Measurements from ENCODE around the gene ESRRG.

The ESRRG gene

GRCh38 chr1:216553766-216554165, 169.5 kb downstream of the ESRRG start:
- TF ChIP-seq ISL1 (CRISPR knock-in tag; IDR thresholded peaks at IDR 0.05) = no peak
- no peak for TF ChIP-seq ZFP30 (CRISPR knock-in tag; IDR thresholded peaks at IDR 0.05)
- TF ChIP-seq BACH2 (CRISPR knock-in tag; IDR thresholded peaks at IDR 0.05; ENCODE audit: borderline replicate concordance) = no peak
- TF ChIP-seq ZC3H10 (CRISPR knock-in tag; IDR thresholded peaks at IDR 0.05) = no peak

GRCh38 chr1:216553040-216553439, 170.2 kb downstream of the ESRRG start:
- ATAC-seq = no peak
- TF ChIP-seq BACH2 (CRISPR knock-in tag; IDR thresholded peaks at IDR 0.05; ENCODE audit: borderline replicate concordance) = no peak
- no peak for TF ChIP-seq POU6F1 (CRISPR knock-in tag; IDR thresholded peaks at IDR 0.05; ENCODE audit: borderline replicate concordance, low read depth)
- no peak for TF ChIP-seq SNAI2 (CRISPR knock-in tag; IDR thresholded peaks at IDR 0.05)
- no peak for TF ChIP-seq ISL1 (CRISPR knock-in tag; IDR thresholded peaks at IDR 0.05)
- TF ChIP-seq ARNTL (CRISPR knock-in tag; IDR thresholded peaks at IDR 0.05; ENCODE audit: borderline replicate concordance, low read depth) = no peak
- TF ChIP-seq ZNF8 (CRISPR knock-in tag; IDR thresholded peaks at IDR 0.05) = no peak
- no peak for TF ChIP-seq GLIS3 (CRISPR knock-in tag; IDR thresholded peaks at IDR 0.05)
- no peak for TF ChIP-seq OSR1 (CRISPR knock-in tag; IDR thresholded peaks at IDR 0.05)
- TF ChIP-seq ZFP30 (CRISPR knock-in tag; IDR thresholded peaks at IDR 0.05) = no peak
- TF ChIP-seq ESRRG (CRISPR knock-in tag; IDR thresholded peaks at IDR 0.05) = no peak
- no peak for TF ChIP-seq TOX (CRISPR knock-in tag; IDR thresholded peaks at IDR 0.05; ENCODE audit: borderline replicate concordance)
- no peak for TF ChIP-seq PATZ1 (CRISPR knock-in tag; IDR thresholded peaks at IDR 0.05; ENCODE audit: borderline replicate concordance)
- TF ChIP-seq PPARA (CRISPR knock-in tag; IDR thresholded peaks at IDR 0.05; ENCODE audit: borderline replicate concordance) = no peak
- no peak for TF ChIP-seq CREB5 (CRISPR knock-in tag; IDR thresholded peaks at IDR 0.05; ENCODE audit: low read depth)
- TF ChIP-seq ZC3H10 (CRISPR knock-in tag; IDR thresholded peaks at IDR 0.05) = no peak
- no peak for TF ChIP-seq RARB (CRISPR knock-in tag; IDR thresholded peaks at IDR 0.05)
- no peak for TF ChIP-seq CSRNP3 (CRISPR knock-in tag; IDR thresholded peaks at IDR 0.05)
- no peak for TF ChIP-seq ZNF70 (CRISPR knock-in tag; IDR thresholded peaks at IDR 0.05)
- no peak for TF ChIP-seq TSHZ2 (CRISPR knock-in tag; IDR thresholded peaks at IDR 0.05)
- no peak for TF ChIP-seq ZFP3 (CRISPR knock-in tag; IDR thresholded peaks at IDR 0.05)

More at GRCh38 chr1:216553766-216554165, 169.5 kb downstream of the ESRRG start:
- no peak for ATAC-seq

GRCh38 chr1:216549796-216550195, 173.4 kb downstream of the ESRRG start:
- no peak for ATAC-seq

More at GRCh38 chr1:216549796-216550195, 173.4 kb downstream of the ESRRG start:
- TF ChIP-seq CSDC2 (CRISPR knock-in tag; IDR thresholded peaks at IDR 0.05) = no peak
- no peak for TF ChIP-seq ZFP30 (CRISPR knock-in tag; IDR thresholded peaks at IDR 0.05)
- TF ChIP-seq CREB5 (CRISPR knock-in tag; IDR thresholded peaks at IDR 0.05; ENCODE audit: low read depth) = no peak
- TF ChIP-seq RARB (CRISPR knock-in tag; IDR thresholded peaks at IDR 0.05) = no peak
- no peak for TF ChIP-seq ZFP3 (CRISPR knock-in tag; IDR thresholded peaks at IDR 0.05)
- no peak for TF ChIP-seq ZNF565 (CRISPR knock-in tag; conservative IDR thresholded peaks at IDR 0.05; ENCODE audit: low read depth)
- TF ChIP-seq TSHZ2 (CRISPR knock-in tag; IDR thresholded peaks at IDR 0.05) = no peak

All from SK-N-SH treated with all-trans-retinoic acid at 6 μM for 48 hours (cell line).